SK-N-SH (cell line): ENCODE data around the gene LAX1. TPM values are rescaled to one million over a fixed set of nuclear protein-coding genes. Genes with fewer than 3 reads are reported as not detected.

Experiments used
- CTCF ChIA-PET: fragments of 300-600, 350-600 bp; formaldehyde crosslinking; extraction: SDS; loops from one replicate; lab custom pipeline; 2021; lab: Yijun Ruan, JAX
- POLR2A ChIA-PET: fragments of 350-600 bp; sonication (Branson Sonifier 250); formaldehyde crosslinking; extraction: SDS; loops from one replicate; lab custom pipeline; 2020; ENCODE audit warnings: antibody characterized with exemption, inconsistent platforms; lab: Yijun Ruan, JAX
- DNase-seq: peaks from one replicate; pipeline ENCODE4 v3.0.0; 2012
- H2AFZ ChIP-seq: fragments of 200-600 bp; sonication (generic); 2 replicates; pipeline ENCODE4 v1.8.1; 2016; ENCODE audit warnings: antibody characterized with exemption, mild to moderate bottlenecking, low read depth
- H3F3A ChIP-seq: fragments of 200-600 bp; sonication (generic); replicated peaks from 2 replicates; pipeline ENCODE3; 2016; ENCODE audit warnings: antibody characterized with exemption, mild to moderate bottlenecking; ENCODE audit not compliant: insufficient read depth
- H3K27ac ChIP-seq, 2 experiments: fragments of 200-500 bp in 1 of 2; fragments of 200-600 bp in 1 of 2; sonication (Bioruptor generic) in 1 of 2; sonication (generic), shearing (Covaris generic) in 1 of 2; 2 replicates each; pipeline versions ENCODE4 v1.5.1 to v1.6.1; 2014 to 2016; ENCODE audit warnings: low read depth in 2 of 2, inconsistent platforms in 1 of 2, low read length in 1 of 2, mild to moderate bottlenecking in 1 of 2, mixed read lengths in 1 of 2
- H3K27me3 ChIP-seq: fragments of 200-600 bp; sonication (generic), shearing (Covaris generic); 2 replicates; pipeline ENCODE4 v1.6.1; 2016; ENCODE audit warnings: mixed run types; ENCODE audit not compliant: insufficient read depth
- H3K36me3 ChIP-seq, 2 experiments: fragments of 200-500 bp in 1 of 2; fragments of 200-600 bp in 1 of 2; sonication (Bioruptor generic) in 1 of 2; sonication (generic) in 1 of 2; replicated peaks in 1 of 2; 2 replicates each; pipeline versions ENCODE3 to v1.5.1; 2014 to 2016; ENCODE audit warnings: low read length in 1 of 2, mild to moderate bottlenecking in 1 of 2; ENCODE audit not compliant: insufficient read depth in 2 of 2, control insufficient read depth in 1 of 2
- H3K4me1 ChIP-seq, 2 experiments: fragments of 200-500 bp in 1 of 2; fragments of 200-600 bp in 1 of 2; sonication (Bioruptor generic) in 1 of 2; sonication (generic), shearing (Covaris generic) in 1 of 2; 2 replicates each; pipeline versions ENCODE4 v1.5.1 to v1.6.1; 2014 to 2016; ENCODE audit warnings: low read depth in 1 of 2, low read length in 1 of 2, mixed run types in 1 of 2; ENCODE audit not compliant: insufficient read depth in 2 of 2, control insufficient read depth in 1 of 2
- H3K4me2 ChIP-seq: fragments of 200-600 bp; sonication (generic), shearing (Covaris generic); 2 replicates; pipeline ENCODE4 v1.6.1; 2017; ENCODE audit warnings: mixed run types
- H3K4me3 ChIP-seq, 2 experiments: fragments of 200-500 bp in 1 of 2; fragments of 200-600 bp in 1 of 2; sonication (Bioruptor generic) in 1 of 2; sonication (generic), shearing (Covaris generic) in 1 of 2; 2 replicates each; pipeline versions ENCODE4 v1.5.1 to v1.8.1; 2014 to 2016; ENCODE audit warnings: low read depth in 2 of 2, inconsistent platforms in 1 of 2, low read length in 1 of 2, mild to moderate bottlenecking in 1 of 2, mixed read lengths in 1 of 2, moderate library complexity in 1 of 2
- H3K79me2 ChIP-seq: fragments of 200-600 bp; sonication (generic); 2 replicates; pipeline ENCODE4 v1.8.1; 2017; ENCODE audit warnings: mild to moderate bottlenecking; ENCODE audit not compliant: insufficient read depth
- H3K9ac ChIP-seq: fragments of 200-600 bp; sonication (generic); 2 replicates; pipeline ENCODE4 v1.6.1; 2017; ENCODE audit warnings: mixed run types
- H3K9me2 ChIP-seq: fragments of 200-600 bp; sonication (generic); 2 replicates; pipeline ENCODE4 v1.6.1; 2017; ENCODE audit warnings: mixed run types
- H3K9me3 ChIP-seq: fragments of 200-600 bp; sonication (generic); 2 replicates; pipeline ENCODE4 v1.6.1; 2017; ENCODE audit warnings: mixed run types, mild to moderate bottlenecking, moderate library complexity
- H4K20me1 ChIP-seq: fragments of 200-600 bp; sonication (generic); 2 replicates; pipeline ENCODE4 v1.6.1; 2017; ENCODE audit warnings: mild to moderate bottlenecking, mixed run types; ENCODE audit not compliant: insufficient read depth
- ELF1 ChIP-seq: IDR thresholded peaks from 2 replicates; pipeline ENCODE4 v1.4.0; 2012
- EZH2phosphoT487 ChIP-seq: fragments of 200-600 bp; sonication (generic); IDR thresholded peaks from 2 replicates; pipeline ENCODE4 v1.6.1; 2017; ENCODE audit warnings: low read depth, mixed run types, mild to moderate bottlenecking, antibody characterized with exemption, moderate library complexity, borderline replicate concordance
- FOSL2 ChIP-seq: IDR thresholded peaks from 2 replicates; pipeline ENCODE4 v1.4.0; 2012; ENCODE audit warnings: low read depth, mild to moderate bottlenecking, moderate library complexity, borderline replicate concordance
- FOXJ3 ChIP-seq: sonication (generic); formaldehyde crosslinking; IDR thresholded peaks from 2 replicates; pipeline ENCODE4 v1.5.1; 2020; ENCODE audit warnings: mild to moderate bottlenecking, missing genetic modification reagents
- FOXM1 ChIP-seq: IDR thresholded peaks from 2 replicates; pipeline ENCODE4 v1.4.0; 2012; ENCODE audit warnings: low read depth, mild to moderate bottlenecking
- GATA2 ChIP-seq: sonication (generic); formaldehyde crosslinking; IDR thresholded peaks from 2 replicates; pipeline ENCODE4 v1.5.0; 2020; ENCODE audit warnings: mild to moderate bottlenecking, missing genetic modification reagents
- MEF2A ChIP-seq: IDR thresholded peaks from 2 replicates; pipeline ENCODE4 v1.4.0; 2012; ENCODE audit warnings: low read depth, borderline replicate concordance
- RCOR1 ChIP-seq: fragments of 150-350 bp; IDR thresholded peaks from 2 replicates; pipeline ENCODE4 v1.6.1; 2017; ENCODE audit warnings: antibody characterized with exemption, low read length
- RFX5 ChIP-seq: IDR thresholded peaks from 2 replicates; pipeline ENCODE4 v1.6.1; 2012; ENCODE audit warnings: mild to moderate bottlenecking, improper control_type of control experiment, low read length
- SMC3 ChIP-seq: IDR thresholded peaks from 2 replicates; pipeline ENCODE4 v1.6.1; 2012; ENCODE audit warnings: low read depth, low read length, improper control_type of control experiment
- TCF12 ChIP-seq: IDR thresholded peaks from 2 replicates; pipeline ENCODE4 v1.4.0; 2012
- TEAD4 ChIP-seq: IDR thresholded peaks from 2 replicates; pipeline ENCODE4 v1.4.0; 2012; ENCODE audit warnings: mild to moderate bottlenecking, borderline replicate concordance; ENCODE audit not compliant: insufficient read depth
- YY1 ChIP-seq: IDR thresholded peaks from 2 replicates; pipeline ENCODE4 v1.4.0; 2012; ENCODE audit warnings: low read depth, mild to moderate bottlenecking
- ZBTB33 ChIP-seq: IDR thresholded peaks from 2 replicates; pipeline ENCODE4 v1.4.0; 2012; ENCODE audit warnings: low read depth, borderline replicate concordance
- WGBS: methylation state at CpG from one replicate; pipeline ENCODE4 v1.1.6; 2017; ENCODE audit warnings: low lambda C conversion rate; 5-methylcytosine and 5-hydroxymethylcytosine counted together
- polyA plus RNA-seq, 3 experiments: library from polyadenylated mRNA; depleted of rRNA; stranded (reverse); fragments of >200 nt; gene quantifications; 2 replicates each; pipeline ENCODE4 v1.2.3, GENCODE V29; 2012
- TF ChIP-seq, protein P1 (sequence below): IDR thresholded peaks from 2 replicates; pipeline ENCODE4 v1.4.0; 2012; ENCODE audit warnings: low read depth, borderline replicate concordance

The LAX1 gene
- polyA plus RNA-seq, 1 of the 3 experiments (the other 2 are of a cell fraction) = 0.03 TPM

GRCh38 chr1:203813581-203814341 is 48.8 kb downstream of the LAX1 start (continued):
- TF ChIP-seq ZBTB33 (no peak), GATA2 (CRISPR knock-in tag) (no peak)

- TF ChIP-seq EZH2phosphoT487 (no peak), RCOR1 (no peak)
- Histone ChIP-seq H3K4me2 (no peak overlapping the region), H3K27ac (no peak overlapping the region), H3K4me3 (no peak overlapping the region), H3K4me1 (no peaks in the 10 kb centered on the region), H3K9me2 (no peaks in the 10 kb centered on the region), H3K27me3 (no peaks in the 10 kb centered on the region), H3K36me3 (peaks cover 47 to 93% of the 10 kb centered on the region in 2 experiments), H2AFZ (no peak overlapping the region), H3F3A (peaks cover 12% of the 10 kb centered on the region), H4K20me1 (peaks cover 56% of the 10 kb centered on the region), H3K9ac (no peak overlapping the region), H3K9me3 (no peaks in the 10 kb centered on the region), H3K79me2 (peaks cover 96% of the 10 kb centered on the region)
- ChIA-PET POLR2A (no interaction called here), CTCF (interaction anchor here (1.0 to 1.3 kb wide), 3 partner anchors 11 to 311 kb away, joined by 3 to 4 read pairs (median 3); no protein-coding TSS in a partner anchor)
- DNase-seq = no peak
- WGBS = 96% methylated on average over 6 of the region's 6 CpGs
Observed at GRCh38 chr1:203818399-203818798, 53.4 kb downstream of the LAX1 start.

- H3K36me3 ChIP-seq = peaks cover 58 to 85% of the 10 kb centered on the region in 2 experiments
Observed at GRCh38 chr1:203823306-203823705, 58.3 kb downstream of the LAX1 start.

More at GRCh38 chr1:203823306-203823705, 58.3 kb downstream of the LAX1 start:
- H3K9me2 ChIP-seq = no peaks in the 10 kb centered on the region
- H3K4me2 ChIP-seq = no peak overlapping the region
- H3K9ac ChIP-seq = no peak overlapping the region
- POLR2A ChIA-PET = no interaction called here
- peaks cover 26% of the 10 kb centered on the region; the same call in 1 of the 2 replicates for H4K20me1 ChIP-seq
- no peak overlapping the region for H3K4me3 ChIP-seq
- no peaks in the 10 kb centered on the region for H3K9me3 ChIP-seq
- H3K79me2 ChIP-seq = peaks cover 85% of the 10 kb centered on the region
- no peaks in the 10 kb centered on the region for H3K27me3 ChIP-seq
- H2AFZ ChIP-seq = no peak overlapping the region
- peaks cover 0 to 4% of the 10 kb centered on the region in 2 experiments; a peak in 2 of 4 replicates for H3K4me1 ChIP-seq
- CTCF ChIA-PET = no interaction called here
- no peak for TF ChIP-seq TCF12
- TF ChIP-seq SMC3 = no peak
- no peak for TF ChIP-seq ELF1
- no peak for TF ChIP-seq RFX5
- TF ChIP-seq YY1 = no peak
- TF ChIP-seq TEAD4 = no peak
- no peak for TF ChIP-seq FOSL2
- TF ChIP-seq MEF2A = no peak
- no peak for TF ChIP-seq FOXM1
- TF ChIP-seq, protein P1, sequence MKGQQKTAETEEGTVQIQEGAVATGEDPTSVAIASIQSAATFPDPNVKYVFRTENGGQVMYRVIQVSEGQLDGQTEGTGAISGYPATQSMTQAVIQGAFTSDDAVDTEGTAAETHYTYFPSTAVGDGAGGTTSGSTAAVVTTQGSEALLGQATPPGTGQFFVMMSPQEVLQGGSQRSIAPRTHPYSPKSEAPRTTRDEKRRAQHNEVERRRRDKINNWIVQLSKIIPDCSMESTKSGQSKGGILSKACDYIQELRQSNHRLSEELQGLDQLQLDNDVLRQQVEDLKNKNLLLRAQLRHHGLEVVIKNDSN = no peak
- no peak for TF ChIP-seq FOXJ3 (CRISPR knock-in tag)
- no peak for DNase-seq
- 100% methylated on average over 1 of the region's 1 CpG for whole genome bisulfite sequencing
- H3F3A ChIP-seq = peaks cover 15% of the 10 kb centered on the region
- no peak overlapping the region for H3K27ac ChIP-seq
